HepG2 (cell line): ENCODE results near the gene NME1. TPM values are rescaled to one million over a fixed set of nuclear protein-coding genes. Genes with fewer than 3 reads are reported as not detected.
A peak's percentile ranks its signal among the peaks of the same experiment; 100 is the strongest.

Source experiments
- BORCS8-MEF2B ChIP-seq: sonication (generic); formaldehyde crosslinking; IDR thresholded peaks from 2 replicates; pipeline ENCODE4 v1.8.0; 2022; ENCODE audit warnings: mild to moderate bottlenecking, missing genetic modification reagents
- HNRNPLL ChIP-seq: fragments of 200-400 bp; formaldehyde crosslinking; IDR thresholded peaks from 2 replicates; pipeline ENCODE4 v1.6.1; 2017; ENCODE audit warnings: mild to moderate bottlenecking, low read depth, low read length; ENCODE audit not compliant: poor library complexity, severe bottlenecking
- IKZF5 ChIP-seq: IDR thresholded peaks from 2 replicates; pipeline ENCODE4 v1.6.1; 2018; ENCODE audit warnings: missing genetic modification reagents, mild to moderate bottlenecking, missing compliant biosample characterization
- RNF2 ChIP-seq: fragments of 450-650 bp; conservative IDR thresholded peaks from 2 replicates; pipeline ENCODE4 v1.6.1; 2016; ENCODE audit warnings: low read depth
- TAF15 ChIP-seq: fragments of 200-400 bp; formaldehyde crosslinking; IDR thresholded peaks from one replicate; pipeline ENCODE4 v1.6.1; 2018; ENCODE audit warnings: mild to moderate bottlenecking, low read depth, low read length; ENCODE audit not compliant: poor library complexity, severe bottlenecking
- ZBTB3 ChIP-seq: sonication (generic); formaldehyde crosslinking; IDR thresholded peaks from 2 replicates; pipeline ENCODE4 v1.4.0; 2020; ENCODE audit warnings: low read depth, mild to moderate bottlenecking, moderate library complexity, missing genetic modification reagents, borderline replicate concordance
- ZFP36L2 ChIP-seq: sonication (generic); formaldehyde crosslinking; IDR thresholded peaks from 2 replicates; pipeline ENCODE4 v1.4.0; 2020; ENCODE audit warnings: missing genetic modification reagents
- ZNF770 ChIP-seq: sonication (generic); formaldehyde crosslinking; IDR thresholded peaks from 2 replicates; pipeline ENCODE4 v1.5.0; 2020; ENCODE audit warnings: mild to moderate bottlenecking, missing genetic modification reagents
- ZSCAN22 ChIP-seq: sonication (generic); formaldehyde crosslinking; IDR thresholded peaks from 2 replicates; pipeline ENCODE4 v1.4.0; 2020; ENCODE audit warnings: mild to moderate bottlenecking, missing genetic modification reagents
- polyA plus RNA-seq, 8 experiments: library from polyadenylated mRNA; depleted of rRNA in 3 of 8; stranded (reverse) in 7 of 8; unstranded in 1 of 8; fragments of >200 nt; fragmentation: Illumina TruSeq in 4 of 8; extraction: Trizol in 4 of 8; gene quantifications; 2 replicates each; pipeline versions ENCODE4 v1.2.1 to v1.2.3, GENCODE V29; 2011 to 2016; ENCODE audit warnings: low read depth in 4 of 8, missing spikeins in 1 of 8, mixed read lengths in 1 of 8; ENCODE audit not compliant: insufficient read depth in 1 of 8
- total RNA-seq, 5 experiments: library from RNA; depleted of rRNA; stranded (reverse); fragments of >200 nt; fragmentation: Illumina TruSeq; extraction: Trizol; gene quantifications; 2 replicates each; pipeline ENCODE4 v1.2.3, GENCODE V29; 2016; ENCODE audit warnings: low read depth in 1 of 5

NME1 gene
- total and polyA plus RNA-seq, 2 of the 13 experiments (the other 11 are each of a cell fraction or from before 2014, with no cell fraction given), result 295 to 516 TPM

DNA sequence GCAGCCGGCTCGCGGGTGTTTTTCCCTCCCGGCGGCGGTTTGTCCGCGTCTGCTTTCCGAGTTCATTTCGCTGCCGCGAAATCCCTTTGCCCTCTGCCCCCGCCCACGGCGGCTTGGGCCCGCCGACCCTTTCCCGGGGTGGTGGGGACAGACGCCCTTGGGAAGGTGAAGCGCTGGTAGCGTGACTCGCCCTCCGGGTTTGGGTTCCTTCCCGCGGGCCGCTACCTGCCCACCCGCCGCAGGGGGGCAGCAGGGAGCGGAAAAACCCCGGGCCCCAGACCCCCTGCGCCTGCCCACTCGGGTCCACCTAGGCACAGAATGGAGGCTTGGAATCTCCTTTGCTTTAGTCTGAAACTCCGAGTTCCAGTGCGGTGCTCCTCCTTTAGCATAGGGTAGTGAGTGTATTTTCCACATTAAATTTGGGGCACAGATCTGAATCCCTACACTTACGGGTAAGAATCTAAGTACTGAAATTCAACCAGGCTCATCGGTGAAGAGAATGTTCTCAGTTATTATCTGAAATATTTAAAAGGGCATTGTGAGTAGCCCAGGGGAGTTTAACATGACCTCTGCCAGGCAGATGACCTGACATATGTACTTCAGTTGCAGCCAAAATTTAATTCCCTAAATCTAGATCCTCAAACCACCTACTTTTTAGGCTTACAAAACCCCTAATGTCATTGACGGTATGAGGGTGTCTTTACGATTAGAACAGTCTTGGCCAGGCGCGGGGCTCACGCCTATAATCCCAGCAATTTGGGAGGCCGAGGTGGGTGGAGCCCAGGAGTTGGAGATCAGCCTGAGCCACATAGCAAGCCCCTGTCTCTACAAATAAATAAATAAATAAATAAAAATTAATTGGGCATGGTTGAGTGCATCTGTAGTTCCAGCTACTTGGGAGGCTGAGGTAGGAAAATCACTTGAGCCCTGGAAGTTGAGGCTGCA lies 13.9 kb downstream of the NME1 start (continued):
- TF ChIP-seq RNF2 (no peak), ZSCAN22 (CRISPR knock-in tag) (no peak), BORCS8-MEF2B (peak; percentile 61; the same call in 1 of the 2 replicates), TAF15 (peak; percentile 97), ZNF770 (CRISPR knock-in tag) (no peak), ZFP36L2 (CRISPR knock-in tag) (no peak), HNRNPLL (peak; percentile 89), ZBTB3 (CRISPR knock-in tag) (no peak), IKZF5 (CRISPR knock-in tag) (no peak)
